Stimulated activated CD8-positive, alpha-beta memory T cell treated with anti-CD3 and anti-CD28 coated beads, Interleukin-15, amount 100 ng/mL, for 24 hours (primary cell): Measurements from ENCODE around the gene POR.
"Not testable (repeated sequence)": the region's sequence is repeated elsewhere in the genome, so short reads cannot be mapped to it uniquely, and the experiment has no call there.

Source experiments
- DNase-seq: peaks from one replicate; pipeline ENCODE4 v3.0.0-alpha.2; 2020; ENCODE audit warnings: low read depth

The POR gene

GRCh38 chr7:75914655-75915415 lies at the start of gene POR:
TSS of gene POR (plus strand) at chr7:75915155. CDS start at chr7:75954002, 38,847 bp downstream.
- peak; percentile 97 for DNase-seq

GRCh38 chr7:75866114-75866488 lies 48.9 kb upstream of the POR start:
- no peak for DNase-seq

GRCh38 chr7:75866489-75867389 lies 48.2 kb upstream of the POR start:
- DNase-seq: no peak

- no peak for DNase-seq
Observed at GRCh38 chr7:75867390-75867717, 47.6 kb upstream of the POR start.

- DNase-seq: no peak
Observed at GRCh38 chr7:75868153-75868552, 46.8 kb upstream of the POR start.

GRCh38 chr7:75869776-75870379 lies 45.1 kb upstream of the POR start:
- DNase-seq: no peak

GRCh38 chr7:75870557-75871161 lies 44.3 kb upstream of the POR start:
- DNase-seq: no peak

- no peak for DNase-seq
Observed at GRCh38 chr7:75872073-75872782, 42.7 kb upstream of the POR start.

- not testable (repeated sequence) for DNase-seq
Observed at GRCh38 chr7:75874180-75874579, 40.8 kb upstream of the POR start.

GRCh38 chr7:75875113-75876080 lies 39.6 kb upstream of the POR start:
- DNase-seq: no peak

GRCh38 chr7:75876126-75876881 lies 38.7 kb upstream of the POR start:
- no peak for DNase-seq

GRCh38 chr7:75878312-75878768 lies 36.6 kb upstream of the POR start:
- DNase-seq: no peak

GRCh38 chr7:75878769-75879611 lies 36.0 kb upstream of the POR start, which contains the start of gene RHBDD2:
TSS of gene RHBDD2 (plus strand) at chr7:75879034. CDS start at chr7:75879083, 49 bp downstream.
- DNase-seq: peak; percentile 87

GRCh38 chr7:75879771-75880184 lies 35.2 kb upstream of the POR start:
- no peak for DNase-seq

- DNase-seq: no peak
Observed at GRCh38 chr7:75880242-75880641, 34.7 kb upstream of the POR start.

GRCh38 chr7:75881436-75882095 lies 33.4 kb upstream of the POR start:
- DNase-seq: no peak

GRCh38 chr7:75883265-75883824 lies 31.6 kb upstream of the POR start:
- DNase-seq: not testable (repeated sequence)

- no peak for DNase-seq
Observed at GRCh38 chr7:75884476-75884875, 30.5 kb upstream of the POR start.
